ENCODE data around the gene CD27.
"Not testable (repeated sequence)": the region's sequence is repeated elsewhere in the genome, so short reads cannot be mapped to it uniquely, and the experiment has no call there.

CD27 gene

DNA sequence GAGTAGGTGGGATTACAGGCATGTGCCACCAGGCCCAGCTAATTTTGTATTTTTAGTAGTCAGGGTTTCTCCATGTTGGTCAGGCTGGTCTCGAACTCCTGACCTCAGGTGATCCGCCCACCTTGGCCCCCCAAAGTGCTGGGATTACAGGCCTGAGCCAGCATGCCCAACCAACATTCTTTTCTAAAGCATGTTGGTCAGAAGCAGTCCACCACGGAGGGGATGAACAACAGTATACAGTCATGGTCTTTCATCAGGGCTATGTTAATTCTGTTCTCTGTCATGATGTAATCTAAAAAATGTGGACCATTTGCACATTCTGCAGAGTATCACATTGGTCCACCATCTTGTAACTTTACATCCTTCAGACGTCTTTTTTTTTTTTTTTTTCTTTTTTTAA, 44.7 kb downstream of the CD27 start:
- no peak for DNase-seq

DNA sequence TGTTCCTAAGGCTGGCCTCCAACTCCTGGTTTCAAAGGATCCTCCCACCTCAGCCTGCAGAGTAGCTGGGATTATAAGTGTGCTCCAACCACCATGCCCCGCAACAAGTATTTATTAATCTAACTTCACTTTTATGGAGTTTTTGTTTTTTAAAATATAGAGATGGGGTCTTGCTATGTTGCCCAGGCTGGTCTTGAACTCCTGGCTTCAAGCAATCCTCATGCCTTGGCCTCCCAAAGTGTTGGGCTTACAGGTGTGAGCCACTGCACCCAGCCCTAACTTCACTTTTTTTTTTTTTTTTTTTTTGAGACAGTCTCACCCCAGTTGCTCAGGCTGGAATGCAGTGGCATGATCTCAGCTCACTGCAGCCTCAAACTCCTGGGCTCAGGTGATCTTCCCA, 45.9 kb downstream of the CD27 start:
- not testable (repeated sequence) for DNase-seq

DNA sequence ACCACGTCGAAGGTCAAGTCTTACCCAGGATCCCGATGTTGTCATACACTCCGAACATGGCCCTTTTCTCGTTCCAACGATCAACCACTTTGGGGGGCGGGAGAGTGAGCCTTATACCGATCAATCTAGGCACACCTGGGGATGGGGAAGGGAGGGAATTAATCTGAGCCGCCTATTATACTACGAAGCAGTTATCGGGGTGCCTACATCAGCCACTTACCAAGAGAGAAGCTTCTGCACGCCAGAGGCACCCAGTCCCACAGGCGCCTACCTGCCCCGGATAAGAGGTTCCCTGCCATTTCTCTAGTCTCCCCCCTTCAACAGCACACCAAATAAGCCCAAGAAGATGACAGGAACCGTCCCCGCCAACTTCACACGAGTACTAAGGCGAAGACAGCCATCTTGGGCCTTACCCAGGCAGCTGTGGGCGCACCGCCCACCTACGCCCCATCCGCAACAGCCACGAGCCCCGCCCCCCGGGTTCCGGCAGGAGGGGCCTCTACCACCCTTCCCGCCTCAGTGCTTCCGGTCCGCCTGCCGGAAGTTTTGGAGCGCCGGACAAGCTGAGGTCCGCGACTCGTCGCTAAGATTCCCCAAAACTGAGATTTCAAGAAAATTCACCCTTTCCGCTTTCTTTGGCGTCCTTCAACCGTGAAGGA, 48.2 kb downstream of the CD27 start, which contains the start of gene MRPL51:
TSS of gene MRPL51 (minus strand) at position 425 of the 659 bp plus-strand sequence. CDS start at position 299, 126 bp downstream.
- DNase-seq = peak; percentile 99

DNA sequence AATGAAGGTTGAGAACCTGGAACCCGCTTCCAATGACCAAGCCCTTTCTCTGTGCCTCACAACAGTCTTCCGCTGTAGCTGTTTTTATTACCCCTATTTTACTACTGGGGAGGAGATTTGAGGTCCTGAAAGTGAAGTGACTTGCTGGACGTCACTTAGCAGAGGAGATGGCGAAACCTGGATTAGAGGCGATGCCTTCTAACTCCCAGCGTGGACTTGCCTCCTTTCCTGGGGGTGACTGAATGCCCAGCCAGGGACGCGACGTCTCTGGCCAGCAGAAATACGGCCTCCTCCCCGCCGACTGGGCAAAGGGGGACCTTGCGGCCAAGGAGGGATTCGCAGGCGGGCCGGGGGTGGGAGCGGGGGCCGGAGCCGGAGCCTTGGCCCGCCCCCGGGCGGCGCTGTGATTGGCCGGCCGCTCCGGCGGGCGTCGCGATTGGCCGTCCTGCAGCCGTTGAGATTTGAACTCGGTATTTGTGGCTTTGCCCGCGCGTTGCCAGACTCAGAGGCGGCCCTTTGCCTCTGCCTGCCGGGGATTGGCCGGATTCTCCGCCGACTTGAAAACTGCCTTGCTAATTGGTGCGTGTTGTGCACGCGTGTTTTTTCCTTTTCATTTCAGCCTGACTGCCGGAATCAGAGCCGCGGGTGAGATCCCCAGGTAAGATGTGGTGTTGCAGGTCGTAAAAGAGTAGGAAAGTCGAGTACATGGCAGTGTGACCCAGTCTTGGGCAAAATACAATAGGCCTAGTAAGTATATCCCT, 48.9 kb downstream of the CD27 start, which contains the start of gene NCAPD2:
TSS of gene NCAPD2 (plus strand) at position 606 of the 761 bp plus-strand sequence. CDS start 997 bp downstream, outside the sequence.
- peak; percentile 98 for DNase-seq

DNA sequence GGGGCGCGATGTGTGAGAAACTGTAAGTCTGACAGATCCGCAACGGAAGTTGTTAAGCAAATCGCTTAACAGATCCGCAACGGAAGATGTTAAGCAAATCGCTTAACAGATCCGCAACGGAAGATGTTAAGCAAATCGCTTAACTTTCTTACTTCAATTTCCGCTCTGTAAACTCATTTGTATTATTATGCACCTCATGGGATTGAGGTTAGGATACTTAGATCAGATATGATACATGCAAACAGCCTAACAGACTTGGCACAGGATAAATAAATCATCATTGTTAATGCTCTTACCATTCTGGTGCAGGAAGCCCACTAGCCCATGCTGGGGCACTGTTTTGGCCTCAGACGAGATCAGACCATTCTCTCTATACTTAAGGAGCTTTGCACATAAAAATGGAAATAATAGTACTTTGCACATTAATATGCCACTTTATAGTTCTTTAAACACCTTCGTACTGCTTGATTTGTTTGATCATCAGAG, 49.5 kb downstream of the CD27 start:
- DNase-seq = no peak

DNA sequence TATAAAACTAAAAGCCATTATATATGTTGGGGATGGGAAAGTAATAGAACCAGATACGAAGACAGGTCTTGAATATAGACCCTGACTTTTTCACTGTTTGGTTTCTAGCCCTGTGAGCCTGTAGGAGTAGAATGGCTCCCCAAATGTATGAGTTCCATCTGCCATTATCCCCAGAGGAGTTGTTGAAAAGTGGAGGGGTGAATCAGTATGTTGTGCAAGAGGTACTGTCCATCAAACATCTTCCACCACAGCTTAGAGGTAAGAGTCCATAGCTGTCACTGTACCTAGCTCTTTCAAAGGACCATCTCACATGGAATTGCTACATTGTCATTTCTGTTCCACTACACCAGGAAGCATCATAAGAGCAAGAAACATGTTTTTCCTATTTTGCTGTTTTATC, 50.2 kb downstream of the CD27 start:
- DNase-seq = no peak

DNA sequence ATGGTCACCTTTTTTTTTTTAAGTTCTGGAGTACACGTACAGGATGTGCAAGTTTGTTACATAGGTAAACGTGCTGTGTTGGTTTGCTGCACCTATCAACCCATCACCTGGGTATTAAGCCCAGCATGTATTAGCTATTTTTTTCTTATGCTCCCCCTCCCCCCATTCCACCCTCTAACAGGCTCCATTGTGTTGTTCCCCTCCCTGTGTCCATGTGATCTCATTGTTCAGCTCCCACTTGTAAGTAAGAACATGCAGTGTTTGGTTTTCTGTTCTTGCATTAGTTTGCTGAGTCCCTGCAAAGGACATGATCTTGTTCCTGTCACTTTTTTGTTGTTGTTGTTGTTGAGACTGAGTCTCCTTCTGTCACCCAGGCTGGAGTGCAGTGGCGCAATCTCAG, 52.5 kb downstream of the CD27 start:
- DNase-seq = not testable (repeated sequence)

DNA sequence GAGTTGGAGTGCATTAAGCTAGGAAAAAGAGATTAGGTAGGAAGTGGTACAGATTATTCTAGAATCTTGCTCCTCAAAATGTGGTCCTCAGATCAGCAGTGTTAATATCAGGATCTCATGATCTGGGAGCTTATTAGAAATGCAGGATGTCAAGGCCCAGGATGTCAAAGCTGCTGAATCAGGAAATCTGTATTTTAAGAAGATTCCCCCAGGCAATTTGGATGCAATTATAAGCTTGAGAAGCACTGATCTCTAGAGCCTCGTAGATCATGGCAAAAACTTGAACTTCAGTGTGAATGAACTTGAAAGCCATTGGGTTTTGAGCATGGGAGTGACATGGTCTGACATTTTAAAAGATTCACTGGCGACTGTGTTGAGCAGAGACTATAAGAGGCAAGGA, 55.7 kb downstream of the CD27 start:
- DNase-seq = no peak
